NCI-H146 (cell line): ENCODE results near the gene ATG4A.

ENCODE experiments used
- DNase-seq: peaks from one replicate; lab custom pipeline; 2025; lab: John Stamatoyannopoulos, UW

Gene ATG4A

GRCh38 chrX:108122748-108123147 is 31.2 kb downstream of the ATG4A start:
- DNase-seq: no peak

- no peak for DNase-seq
Measured at GRCh38 chrX:108123591-108124366, 32.2 kb downstream of the ATG4A start.

- DNase-seq: no peak
Measured at GRCh38 chrX:108126661-108127060, 35.1 kb downstream of the ATG4A start.

DNA sequence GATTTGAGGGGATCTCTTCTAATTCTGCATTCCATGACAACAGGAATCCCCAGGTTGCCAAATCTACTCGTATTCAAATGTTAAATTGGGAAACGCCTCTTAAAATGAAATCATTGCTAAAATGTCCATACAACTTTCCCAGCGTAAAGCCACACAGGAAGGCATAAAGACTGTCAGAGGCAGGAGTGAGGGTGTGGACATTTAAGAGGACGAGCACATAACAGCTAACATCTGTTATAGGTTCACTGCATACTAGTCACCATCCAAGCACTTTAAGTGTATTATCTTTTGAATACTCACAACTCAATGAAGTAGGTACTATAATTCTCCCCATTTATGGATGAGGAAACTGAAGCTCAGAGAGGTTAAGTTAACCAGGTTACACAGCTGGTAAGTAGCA is 35.6 kb downstream of the ATG4A start:
- DNase-seq: no peak

- DNase-seq: no peak
Measured at GRCh38 chrX:108130889-108131288, 39.3 kb downstream of the ATG4A start.

DNA sequence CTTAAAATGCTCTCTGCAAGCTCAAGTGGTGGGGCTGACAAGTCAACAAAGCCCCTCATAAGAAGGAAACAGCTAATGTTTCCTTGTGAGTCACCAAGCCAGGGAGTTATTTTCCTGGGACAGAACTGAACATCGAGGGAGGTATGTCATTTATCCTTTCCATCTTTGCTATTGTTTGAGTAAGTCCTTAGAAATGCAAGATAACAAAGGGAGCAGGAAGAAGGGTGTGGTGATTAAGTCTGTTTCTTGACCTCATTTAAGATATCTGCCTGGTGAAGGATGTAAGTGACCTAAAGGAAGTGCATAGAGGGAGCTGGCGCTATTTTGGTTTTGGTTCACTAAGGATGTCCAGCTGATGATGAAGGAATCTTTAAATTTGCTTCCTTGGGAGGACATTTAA is 39.9 kb downstream of the ATG4A start:
- DNase-seq: no peak

DNA sequence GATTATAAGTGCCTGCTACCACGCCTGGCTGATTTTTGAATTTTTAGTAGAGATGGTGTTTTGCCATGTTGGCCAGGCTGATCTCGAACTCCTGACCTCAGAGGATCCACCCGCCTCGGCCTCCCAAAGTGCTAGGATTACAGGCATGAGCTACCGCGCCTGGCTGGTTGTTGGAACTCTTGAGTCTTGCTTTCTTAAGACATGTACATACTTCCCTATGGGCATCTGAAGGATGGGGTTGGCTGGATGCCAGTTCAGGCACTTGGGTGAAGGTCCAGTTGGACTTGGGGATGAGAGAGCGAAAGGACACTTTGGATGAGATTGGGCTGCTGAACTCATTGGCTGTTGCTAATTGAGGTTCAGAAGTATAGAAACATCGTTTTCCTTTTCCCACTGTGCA is 40.5 kb downstream of the ATG4A start:
- no peak for DNase-seq

DNA sequence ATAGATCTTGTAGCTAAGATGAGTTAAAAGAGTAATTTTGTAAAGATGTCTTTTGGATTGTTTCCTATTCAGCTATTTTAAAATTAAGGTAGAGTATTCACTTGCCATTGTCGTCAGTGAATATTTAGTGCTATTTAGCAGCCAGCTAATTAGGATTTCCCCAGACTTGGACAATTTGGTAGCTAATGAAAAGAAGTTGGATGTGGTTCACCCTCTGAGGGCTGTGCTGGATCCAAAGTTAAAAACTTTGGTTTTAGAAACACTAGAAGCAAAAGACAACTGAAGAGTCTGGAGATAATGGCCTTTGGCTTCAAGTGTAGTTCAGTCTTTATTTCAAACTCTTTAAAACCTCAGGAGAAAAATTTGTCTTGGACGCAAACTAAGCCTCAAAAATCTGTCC is 41.3 kb downstream of the ATG4A start:
- no peak for DNase-seq

GRCh38 chrX:108134724-108135123 is 43.1 kb downstream of the ATG4A start:
- DNase-seq: no peak

DNA sequence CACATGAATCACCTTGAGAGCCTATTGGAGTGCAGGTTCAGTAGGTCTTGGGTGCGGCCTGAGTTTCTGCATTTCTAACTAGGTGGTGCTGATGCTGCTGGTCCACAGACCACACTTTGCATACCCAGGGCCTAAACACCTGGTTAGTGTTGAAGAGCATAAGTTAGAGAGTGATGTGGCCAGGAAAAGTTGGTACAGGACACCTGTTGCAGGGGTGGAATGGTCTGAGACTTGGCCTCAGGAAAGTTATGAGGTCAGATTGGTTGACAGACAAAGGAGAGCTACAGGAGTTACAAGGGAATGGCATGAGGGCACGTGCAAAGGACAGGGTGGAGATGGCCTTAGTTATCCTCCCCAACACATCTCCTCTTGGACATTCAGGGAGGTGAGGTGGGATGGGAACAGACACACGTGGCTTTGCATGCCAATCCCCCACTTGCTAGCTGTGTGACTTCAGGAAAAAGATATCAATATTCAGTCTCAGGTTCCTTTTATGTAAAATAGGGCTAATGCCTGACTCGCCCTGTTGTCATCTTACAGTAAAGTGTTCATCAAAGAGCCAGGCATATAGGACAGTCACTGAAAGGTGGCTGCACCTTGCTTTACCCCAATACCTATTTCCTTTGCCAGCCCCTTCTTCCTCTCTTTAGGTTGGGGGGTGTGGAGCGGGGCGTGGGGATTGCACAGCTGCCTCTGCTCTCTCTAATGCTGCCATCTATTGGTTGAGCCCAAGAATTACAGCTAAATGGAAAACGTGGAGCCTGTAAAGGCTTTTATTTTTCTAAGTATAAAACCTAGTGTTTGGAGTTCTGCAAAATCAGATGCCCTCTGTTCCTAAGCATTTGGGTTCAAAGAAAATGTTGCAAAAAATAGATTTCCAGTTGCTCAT is 47.5 kb downstream of the ATG4A start:
- DNase-seq: peak; percentile 11

DNA sequence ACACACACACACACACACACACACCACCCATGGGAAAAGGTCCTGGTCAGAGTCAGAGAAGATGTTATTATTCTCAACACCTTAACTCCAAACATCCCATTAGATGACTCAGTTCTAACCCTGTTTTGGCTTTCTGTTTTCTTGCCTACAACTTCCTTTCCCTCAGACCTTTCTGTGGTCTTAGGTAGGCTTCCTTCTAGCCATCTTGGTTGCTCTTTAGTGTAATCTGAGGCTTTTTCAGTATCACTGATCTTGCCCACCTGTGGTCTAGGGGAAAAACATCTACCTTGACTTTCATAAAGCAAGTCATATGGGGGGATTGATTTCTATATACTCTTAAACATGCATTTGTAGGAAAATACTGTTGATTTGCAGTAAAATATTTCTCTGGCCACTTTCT is 56.9 kb downstream of the ATG4A start:
- no peak for DNase-seq

DNA sequence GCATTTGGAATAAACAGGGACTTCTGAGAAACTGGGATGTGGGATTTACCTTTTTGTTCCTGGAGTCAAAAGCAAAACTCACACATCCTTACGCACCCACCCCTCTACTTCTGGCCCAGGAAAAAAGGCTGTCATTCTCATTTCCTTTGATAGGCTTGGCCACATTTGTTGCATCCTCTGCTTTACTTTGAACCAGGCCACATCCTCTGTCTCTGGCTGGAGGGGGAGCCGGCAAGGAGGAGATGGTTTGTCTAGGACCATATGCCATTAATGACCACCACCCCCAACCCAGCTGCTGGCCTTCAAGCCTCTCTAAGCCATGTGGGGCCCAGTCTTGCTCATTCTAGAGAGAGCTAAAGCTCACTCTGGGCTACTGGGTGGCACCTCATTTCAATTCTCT is 64.5 kb downstream of the ATG4A start:
- no peak for DNase-seq

- no peak for DNase-seq
Measured at GRCh38 chrX:108156934-108157466, 65.4 kb downstream of the ATG4A start.

DNA sequence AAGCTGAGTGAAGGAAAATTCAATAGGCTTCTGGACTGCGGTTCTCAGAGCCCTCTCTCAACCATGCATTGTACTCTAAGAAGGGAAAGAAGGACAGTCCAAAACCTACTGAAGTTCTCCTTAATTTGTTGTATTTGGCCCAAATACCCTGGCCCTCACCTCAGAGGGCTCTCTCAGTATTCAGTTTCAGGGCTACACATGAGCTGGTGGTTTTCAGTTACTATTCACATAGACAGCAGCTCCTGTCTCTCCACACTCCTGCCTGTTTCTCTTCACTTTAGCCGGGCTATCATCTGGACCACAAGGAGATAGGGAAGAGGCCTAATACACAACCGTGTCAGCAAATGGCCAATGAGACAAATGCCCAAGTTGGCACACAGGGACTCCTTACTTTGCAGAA is 66.0 kb downstream of the ATG4A start:
- no peak for DNase-seq

GRCh38 chrX:108159028-108159670 is 67.6 kb downstream of the ATG4A start:
- DNase-seq: no peak

GRCh38 chrX:108160309-108160708 is 68.7 kb downstream of the ATG4A start:
- no peak for DNase-seq

DNA sequence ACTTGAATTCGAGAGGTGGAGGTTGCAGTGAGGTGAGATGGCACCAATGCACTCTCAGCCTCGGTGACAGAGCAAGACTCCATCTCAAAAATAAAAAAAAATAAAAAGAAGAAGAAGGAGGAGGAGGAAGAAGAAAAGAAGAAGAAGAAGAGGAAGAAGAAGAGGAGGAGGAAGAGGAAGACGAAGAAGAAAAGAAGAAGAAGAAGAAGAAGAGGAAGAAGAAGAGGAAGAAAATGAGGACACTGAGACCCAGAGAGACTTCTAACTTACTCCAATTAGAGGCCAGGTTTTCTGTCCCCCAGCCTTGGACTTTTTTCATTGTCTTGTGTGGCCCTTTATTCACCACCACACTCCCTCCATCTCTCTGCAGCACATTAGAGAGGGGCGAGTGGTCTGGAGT is 70.7 kb downstream of the ATG4A start:
- DNase-seq: no peak

GRCh38 chrX:108163333-108164082 is 71.9 kb downstream of the ATG4A start:
- no peak for DNase-seq

- no peak for DNase-seq
Measured at GRCh38 chrX:108165383-108166111, 74.0 kb downstream of the ATG4A start.

- no peak for DNase-seq
Measured at GRCh38 chrX:108167211-108167872, 75.8 kb downstream of the ATG4A start.
